Left lung (tissue), 10 donors: Measurements from ENCODE around the gene MYO19. TPM values are rescaled to one million over a fixed set of nuclear protein-coding genes. Genes with fewer than 3 reads are reported as not detected.

Source experiments
- ATAC-seq: fragments of 200-7000 bp; cut with Tn5 transposase; one replicate; pipeline ENCODE4 v1.9.1; 2020; ENCODE audit warnings: moderate library complexity
- DNase-seq, 4 donors: peaks; one replicate each; pipeline ENCODE4 v3.0.0-alpha.2; 2013 to 2020
- H3K27ac ChIP-seq, 2 donors: fragments of 200-600 bp; sonication (generic) in 1 of 2; one replicate each; pipeline versions ENCODE4 v1.5.0 to v1.8.0; 2020 to 2021
- H3K27me3 ChIP-seq, 2 donors: fragments of 200-600 bp; sonication (generic) in 1 of 2; one replicate each; pipeline versions ENCODE4 v1.5.0 to v1.8.0; 2020 to 2021
- H3K36me3 ChIP-seq, 2 donors: fragments of 200-600 bp; sonication (generic) in 1 of 2; one replicate each; pipeline versions ENCODE4 v1.5.0 to v1.8.0; 2020 to 2021
- H3K4me1 ChIP-seq, 2 donors: fragments of 200-600 bp; one replicate each; pipeline ENCODE4 v1.8.0; 2021
- H3K4me3 ChIP-seq, 2 donors: fragments of 200-600 bp; sonication (generic) in 1 of 2; one replicate each; pipeline versions ENCODE4 v1.5.0 to v1.8.0; 2020 to 2021; ENCODE audit warnings: mild to moderate bottlenecking in 1 of 2
- H3K9me3 ChIP-seq, 2 donors: fragments of 200-600 bp; sonication (generic) in 1 of 2; one replicate each; pipeline versions ENCODE4 v1.5.0 to v1.8.0; 2020 to 2021
- intact Hi-C, 2 donors: fragments of 100-400 bp; cut with DNase I; formaldehyde crosslinking; loops; one replicate each; pipeline versions ENCODE4 v1.11.2 to v1.14.2; 2022
- polyA plus RNA-seq, 6 donors: library from polyadenylated mRNA; unstranded; fragments of 120-200 nt; gene quantifications; one replicate each; pipeline ENCODE4 v1.2.1, GENCODE V29; 2013; ENCODE audit not compliant: insufficient read length in 6 of 6
- total RNA-seq, 2 donors: library from RNA; stranded (reverse); fragmentation: NEBNext Ultra II Directional; extraction: Animal tissue kit (Norgen Biotek cat#: 25700); gene quantifications; one replicate each; pipeline ENCODE4 v1.2.1, GENCODE V29; 2021
- TF ChIP-seq, protein P1 (sequence below), 2 donors: fragments of 200-600 bp; sonication (generic) in 1 of 2; IDR thresholded peaks; one replicate each; pipeline versions ENCODE4 v1.5.0 to v1.8.0; 2021; ENCODE audit warnings: antibody characterized with exemption in 2 of 2
- donor health status: DM: no; HTN: yes; CAD: no.
- donor health status: DM: no; HTN: no; CAD: no.

Gene MYO19
- total and polyA plus RNA-seq, 8 donors: 45.7 to 80.8 (median 50.8) TPM

DNA sequence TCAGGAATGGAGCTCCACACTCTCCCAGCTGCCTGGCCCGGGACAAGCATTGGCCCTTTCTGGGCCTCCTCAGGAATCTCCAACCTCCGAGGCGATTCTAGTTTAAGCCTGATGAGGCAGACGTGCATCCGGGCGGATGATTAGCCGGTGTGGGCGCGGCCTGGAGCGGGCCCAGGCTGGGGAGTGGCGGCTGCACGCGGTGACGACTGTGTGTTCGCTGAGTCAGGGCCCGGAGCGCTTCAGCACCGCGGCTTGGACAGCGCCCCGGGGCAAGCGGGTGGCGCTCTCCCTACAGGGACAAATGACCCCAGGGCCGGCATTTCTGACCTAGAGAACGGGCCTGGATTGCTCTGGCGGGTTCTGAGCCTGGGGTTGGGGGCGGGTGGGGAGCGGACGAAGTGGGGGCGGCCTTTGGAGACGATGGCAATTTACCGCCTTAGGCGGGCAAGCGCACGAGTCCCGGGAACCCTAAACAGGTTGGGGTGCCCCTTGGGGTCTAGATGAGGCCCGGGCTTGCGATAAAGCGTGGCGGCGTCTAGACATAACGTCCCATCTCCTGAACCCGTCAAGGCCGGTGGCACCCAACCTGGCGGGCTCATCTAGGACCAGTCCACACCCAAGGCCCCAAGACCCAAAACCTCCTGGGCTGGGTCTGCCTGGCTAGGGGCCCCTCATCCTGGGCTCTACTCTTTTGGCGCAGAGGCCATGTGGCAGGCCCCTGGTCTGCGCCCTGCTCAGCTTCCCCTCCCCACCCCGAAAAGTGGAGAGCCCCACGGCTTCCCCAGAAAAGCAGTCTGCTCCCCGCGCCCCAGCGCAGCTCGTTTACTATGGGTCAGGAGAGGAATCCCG lies 70.5 kb downstream of the MYO19 start:
- TF ChIP-seq, protein P1, sequence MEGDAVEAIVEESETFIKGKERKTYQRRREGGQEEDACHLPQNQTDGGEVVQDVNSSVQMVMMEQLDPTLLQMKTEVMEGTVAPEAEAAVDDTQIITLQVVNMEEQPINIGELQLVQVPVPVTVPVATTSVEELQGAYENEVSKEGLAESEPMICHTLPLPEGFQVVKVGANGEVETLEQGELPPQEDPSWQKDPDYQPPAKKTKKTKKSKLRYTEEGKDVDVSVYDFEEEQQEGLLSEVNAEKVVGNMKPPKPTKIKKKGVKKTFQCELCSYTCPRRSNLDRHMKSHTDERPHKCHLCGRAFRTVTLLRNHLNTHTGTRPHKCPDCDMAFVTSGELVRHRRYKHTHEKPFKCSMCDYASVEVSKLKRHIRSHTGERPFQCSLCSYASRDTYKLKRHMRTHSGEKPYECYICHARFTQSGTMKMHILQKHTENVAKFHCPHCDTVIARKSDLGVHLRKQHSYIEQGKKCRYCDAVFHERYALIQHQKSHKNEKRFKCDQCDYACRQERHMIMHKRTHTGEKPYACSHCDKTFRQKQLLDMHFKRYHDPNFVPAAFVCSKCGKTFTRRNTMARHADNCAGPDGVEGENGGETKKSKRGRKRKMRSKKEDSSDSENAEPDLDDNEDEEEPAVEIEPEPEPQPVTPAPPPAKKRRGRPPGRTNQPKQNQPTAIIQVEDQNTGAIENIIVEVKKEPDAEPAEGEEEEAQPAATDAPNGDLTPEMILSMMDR (IDR thresholded peaks at IDR 0.05): no peak
- Histone ChIP-seq H3K36me3 (no peaks in the 10 kb centered on the region), H3K4me3 (no peak overlapping the region), H3K9me3 (no peaks in the 10 kb centered on the region), H3K27me3 (peaks cover 10 to 81% of the 10 kb centered on the region in 2 donors), H3K27ac (no peak overlapping the region), H3K4me1 (no peaks in the 10 kb centered on the region)
- DNase-seq (peak in 3 of 4 donors; percentile 48 to 83 (median 57)), ATAC-seq (peak; percentile 99)
- intact Hi-C loops: no loop called here

DNA sequence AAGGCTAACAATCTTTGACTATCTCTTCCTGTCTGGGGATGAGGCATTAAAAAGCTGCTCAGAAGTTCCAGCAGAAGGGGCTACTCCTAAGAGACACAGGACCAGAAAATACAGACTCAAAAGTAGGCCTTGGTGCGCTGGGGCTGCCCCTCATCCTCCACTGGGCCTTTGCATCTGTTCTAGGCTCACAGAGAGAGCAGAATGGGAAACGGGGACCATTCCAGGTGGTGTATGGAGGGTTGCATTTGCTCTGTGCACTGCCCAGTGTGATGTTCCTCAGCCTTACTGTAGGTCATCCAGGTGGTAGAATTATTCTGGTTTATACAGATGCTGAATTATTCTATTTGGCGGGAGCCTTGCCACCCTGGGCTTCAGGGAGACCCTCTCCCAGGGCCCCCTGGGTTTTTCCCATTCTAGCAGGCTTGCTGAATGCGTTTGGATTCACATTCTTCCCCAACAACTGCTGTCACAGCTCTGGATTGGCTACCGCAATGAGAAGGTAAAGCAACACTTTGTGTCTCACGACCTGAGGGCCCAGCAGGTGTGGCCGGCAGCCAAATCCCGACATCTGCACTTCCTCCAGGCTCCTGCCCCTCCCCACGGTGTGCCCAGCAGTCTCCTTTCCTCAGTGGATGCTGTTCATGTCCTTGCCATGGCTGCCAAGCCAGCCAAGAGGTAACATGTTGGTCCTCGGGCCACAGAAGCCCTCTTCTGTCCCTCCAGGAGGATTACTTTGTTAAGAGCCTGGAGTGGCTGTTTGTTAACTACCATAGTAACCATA lies 73.1 kb downstream of the MYO19 start:
- H3K9me3 ChIP-seq: no peaks in the 10 kb centered on the region
- H3K27ac ChIP-seq: no peak overlapping the region
- ATAC-seq (no peak), DNase-seq (no peak)
- TF ChIP-seq, protein P1 (IDR thresholded peaks at IDR 0.05): no peak
- peaks cover 10 to 60% of the 10 kb centered on the region in 2 donors for H3K27me3 ChIP-seq
- H3K4me1 ChIP-seq: no peaks in the 10 kb centered on the region
- no peaks in the 10 kb centered on the region for H3K36me3 ChIP-seq
- H3K4me3 ChIP-seq: no peak overlapping the region
- intact Hi-C loops: no loop called here

DNA sequence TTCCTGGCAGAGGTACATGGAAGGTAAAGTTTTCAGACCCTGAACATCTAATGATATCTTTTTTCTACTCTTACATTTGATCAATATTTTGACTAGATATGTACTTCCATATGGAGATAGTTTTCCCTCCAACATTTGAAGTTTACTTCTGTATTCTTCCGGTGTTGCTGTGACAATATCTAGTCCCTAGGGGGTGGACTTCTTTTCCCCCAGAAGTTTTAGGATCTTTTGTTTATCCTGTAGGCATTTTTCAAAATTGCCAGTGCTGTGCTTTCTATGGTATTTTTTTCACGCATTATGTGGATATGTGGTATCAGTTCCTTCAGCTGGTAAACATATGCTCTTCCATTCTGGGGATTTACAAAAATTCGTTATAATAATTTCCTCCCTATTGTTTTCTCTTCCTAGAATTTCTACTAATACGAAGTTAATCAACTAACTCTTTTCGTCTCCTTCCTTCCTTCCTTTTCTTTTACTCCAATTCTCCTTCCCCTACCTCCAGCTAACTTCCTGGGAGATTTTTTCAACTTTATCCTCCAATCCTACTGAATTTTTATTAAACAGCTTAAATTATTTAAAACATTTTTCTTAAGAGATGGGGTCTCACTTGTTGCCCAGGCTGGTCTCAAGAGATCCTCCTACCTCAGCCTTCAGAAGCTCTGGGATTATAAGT lies 74.3 kb downstream of the MYO19 start:
- Histone ChIP-seq H3K4me1 (no peaks in the 10 kb centered on the region), H3K4me3 (no peak overlapping the region), H3K27me3 (peaks cover 10 to 49% of the 10 kb centered on the region in 2 donors), H3K36me3 (no peaks in the 10 kb centered on the region), H3K27ac (no peak overlapping the region), H3K9me3 (no peaks in the 10 kb centered on the region)
- ATAC-seq (no peak), DNase-seq (no peak)
- intact Hi-C loops: no loop called here
- TF ChIP-seq, protein P1 (IDR thresholded peaks at IDR 0.05): no peak

DNA sequence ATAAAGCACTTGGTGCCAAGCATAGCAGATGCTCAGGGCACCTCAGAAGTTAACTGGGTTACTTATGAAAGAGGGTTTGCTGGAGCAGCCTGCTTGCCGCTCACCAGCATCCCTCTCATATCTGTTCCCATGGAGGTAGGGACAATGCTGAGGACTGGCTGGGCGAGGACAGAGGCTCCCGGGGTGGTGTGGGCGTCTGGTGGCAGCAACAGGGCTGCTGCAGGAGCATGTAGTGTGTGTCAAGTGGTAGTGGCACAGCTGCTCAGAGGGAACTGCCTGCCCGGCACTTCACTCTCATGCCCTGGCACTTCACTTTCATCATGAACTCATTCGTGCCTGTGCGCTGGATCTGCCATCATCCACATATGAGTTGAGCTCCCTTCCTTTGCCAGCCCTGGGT lies 75.1 kb downstream of the MYO19 start:
- H3K27me3 ChIP-seq: peaks cover 5 to 41% of the 10 kb centered on the region in 2 donors
- H3K27ac ChIP-seq: no peak overlapping the region
- intact Hi-C loops: no loop called here
- no peaks in the 10 kb centered on the region for H3K9me3 ChIP-seq
- TF ChIP-seq, protein P1 (IDR thresholded peaks at IDR 0.05): no peak
- DNase-seq: no peak
- no peak overlapping the region for H3K4me3 ChIP-seq
- ATAC-seq: no peak
- H3K36me3 ChIP-seq: no peaks in the 10 kb centered on the region
- H3K4me1 ChIP-seq: no peaks in the 10 kb centered on the region
